GM12878 (cell line): ENCODE results near the gene CADM2. TPM values are rescaled to one million over a fixed set of nuclear protein-coding genes. Genes with fewer than 3 reads are reported as not detected.

Experiments
- ATAC-seq: fragments of 200-7000 bp; cut with Tn5 transposase; 3 replicates; pipeline ENCODE4 v1.9.1; 2020; ENCODE audit warnings: mild to moderate bottlenecking, moderate library complexity
- BruUV-seq: library from RNA; stranded (reverse); fragments of 400-500 nt; replicated peaks from 2 replicates; lab custom pipeline; 2021; lab: Mats Ljungman, UMichigan
- CTCF ChIA-PET: fragments of 300-600 bp; sonication (Branson Sonifier 250); formaldehyde crosslinking; extraction: SDS; loops from one replicate; lab custom pipeline; 2021; ENCODE audit warnings: inconsistent platforms; lab: Yijun Ruan, JAX
- POLR2A ChIA-PET: fragments of 350-600 bp; formaldehyde crosslinking; extraction: SDS; loops from one replicate; lab custom pipeline; 2021; ENCODE audit warnings: inconsistent platforms; lab: Charles Lee
- RAD21 ChIA-PET: fragments of 300-600 bp; sonication (Branson Sonifier 250); formaldehyde crosslinking; loops from one replicate; lab custom pipeline; 2023; ENCODE audit warnings: antibody characterized with exemption; ENCODE audit not compliant: unreplicated experiment; lab: Charles Lee
- SMC1A ChIA-PET: fragments of 300-600 bp; sonication (Branson Sonifier 250); formaldehyde crosslinking; loops from one replicate; lab custom pipeline; 2023; ENCODE audit not compliant: unreplicated experiment, uncharacterized antibody; lab: Charles Lee
- DNase-seq: peaks from one replicate; pipeline ENCODE4 v3.0.0-alpha.2; 2011; ENCODE audit warnings: low read depth, low spot score
- FAIRE-seq: peaks from 3 replicates; lab custom pipeline; 2011; peaks lifted over from hg19 to GRCh38; lab: Jason Lieb, UNC
- H2AFZ ChIP-seq: 2 replicates; pipeline ENCODE4 v1.6.0; 2011; ENCODE audit warnings: low read depth, low read length, control low read depth; ENCODE audit not compliant: control insufficient read depth
- H3K27ac ChIP-seq: 2 replicates; pipeline ENCODE4 v1.5.1; 2011; ENCODE audit warnings: control low read depth; ENCODE audit not compliant: control insufficient read depth, insufficient read depth
- H3K27me3 ChIP-seq, 2 experiments: replicated peaks in 1 of 2; 2 replicates each; pipeline versions ENCODE4 v1.6.0 to v1.6.1; 2011; ENCODE audit warnings: low read length in 1 of 2; ENCODE audit not compliant: control insufficient read depth in 2 of 2, insufficient read depth in 2 of 2
- H3K36me3 ChIP-seq, 2 experiments: 2 replicates each; pipeline ENCODE4 v1.5.1; 2011; ENCODE audit warnings: low read length in 1 of 2; ENCODE audit not compliant: control insufficient read depth in 2 of 2, insufficient read depth in 2 of 2
- H3K4me1 ChIP-seq: 2 replicates; pipeline ENCODE4 v1.6.1; 2011; ENCODE audit warnings: mild to moderate bottlenecking, low read length, moderate library complexity, mixed read lengths; ENCODE audit not compliant: control insufficient read depth, insufficient read depth
- H3K4me2 ChIP-seq: 2 replicates; pipeline ENCODE4 v1.6.0; 2011; ENCODE audit warnings: control low read depth; ENCODE audit not compliant: control insufficient read depth, insufficient read depth
- H3K4me3 ChIP-seq: fragments of 200-600 bp; sonication (generic); 2 replicates; pipeline ENCODE4 v1.5.1; 2016
- H3K79me2 ChIP-seq: 2 replicates; pipeline ENCODE4 v1.6.0; 2011; ENCODE audit warnings: low read length; ENCODE audit not compliant: control insufficient read depth, insufficient read depth
- H3K9ac ChIP-seq: 2 replicates; pipeline ENCODE4 v1.8.0; 2011; ENCODE audit warnings: low read length, control low read depth, mixed read lengths; ENCODE audit not compliant: control insufficient read depth, insufficient read depth
- H3K9me3 ChIP-seq: replicated peaks from 3 replicates; pipeline ENCODE4 v1.5.1; 2011; ENCODE audit warnings: mild to moderate bottlenecking, low read length; ENCODE audit not compliant: control insufficient read depth, insufficient read depth
- H4K20me1 ChIP-seq: 2 replicates; pipeline ENCODE4 v1.6.0; 2011; ENCODE audit not compliant: control insufficient read depth, insufficient read depth
- ATF7 ChIP-seq: fragments of 450-650 bp; IDR thresholded peaks from 2 replicates; pipeline ENCODE4 v1.6.1; 2016; ENCODE audit warnings: low read depth, mild to moderate bottlenecking
- EED ChIP-seq: sonication (generic); IDR thresholded peaks from 2 replicates; pipeline ENCODE4 v1.6.1; 2016; ENCODE audit warnings: antibody characterized with exemption, low read depth
- IRF5 ChIP-seq: fragments of 450-650 bp; IDR thresholded peaks from 2 replicates; pipeline ENCODE4 v1.6.1; 2017; ENCODE audit warnings: borderline replicate concordance
- JUNB ChIP-seq: IDR thresholded peaks from 2 replicates; pipeline ENCODE4 v1.6.1; 2016; ENCODE audit warnings: antibody characterized with exemption, mild to moderate bottlenecking
- KLF5 ChIP-seq: fragments of 450-650 bp; IDR thresholded peaks from 2 replicates; pipeline ENCODE4 v1.6.1; 2014; ENCODE audit warnings: mild to moderate bottlenecking; ENCODE audit not compliant: partially characterized antibody
- RELA ChIP-seq: fragments of 450-650 bp; IDR thresholded peaks from 2 replicates; pipeline ENCODE4 v1.8.0; 2014; ENCODE audit warnings: borderline replicate concordance; ENCODE audit not compliant: partially characterized antibody
- RUNX3 ChIP-seq: IDR thresholded peaks from 2 replicates; pipeline ENCODE4 v1.6.1; 2012; ENCODE audit warnings: low read length, inconsistent platforms
- SUPT20H ChIP-seq: IDR thresholded peaks from 2 replicates; pipeline ENCODE4 v1.6.1; 2011; ENCODE audit warnings: low read depth, mild to moderate bottlenecking, low read length, moderate library complexity, borderline replicate concordance; ENCODE audit not compliant: control insufficient read depth
- ZNF384 ChIP-seq: IDR thresholded peaks from 2 replicates; pipeline ENCODE4 v1.6.1; 2012; ENCODE audit warnings: low read depth, mild to moderate bottlenecking, low read length, improper control_type of control experiment, borderline replicate concordance
- ZNF592 ChIP-seq: fragments of 450-650 bp; IDR thresholded peaks from 2 replicates; pipeline ENCODE4 v1.6.1; 2017; ENCODE audit warnings: mild to moderate bottlenecking, moderate library complexity
- WGBS: methylation state at CpG from one replicate; pipeline ENCODE4 v1.1.6; 2016; ENCODE audit warnings: low lambda C conversion rate; ENCODE audit not compliant: insufficient replicate concordance, insufficient coverage; ENCODE audit errors: missing lambda C conversion rate; 5-methylcytosine and 5-hydroxymethylcytosine counted together
- in situ Hi-C: fragments of 300-500 bp; cut with MboI; formaldehyde crosslinking; loops from 9 replicates; pipeline ENCODE4 v1.14.3; 2018; ENCODE audit warnings: mixed read lengths
- intact Hi-C: fragments of 100-400 bp; cut with micrococcal nuclease; formaldehyde crosslinking; loops from one replicate; pipeline ENCODE4 v1.14.2; 2022; ENCODE audit not compliant: unreplicated experiment
- polyA plus RNA-seq, 11 experiments: library from polyadenylated mRNA; depleted of rRNA in 4 of 11; unstranded in 6 of 11; stranded (reverse) in 5 of 11; fragments of >200 nt; fragmentation: Nextera tagmentation in 4 of 11; fragmentation: Illumina TruSeq in 1 of 11; extraction: Ambion mirVana in 4 of 11; extraction: Trizol in 1 of 11; gene quantifications; 1 replicate in 1 of 11; 2 replicates in 10 of 11; pipeline versions ENCODE4 v1.2.1 to v1.2.3, GENCODE V29; 2011 to 2016; ENCODE audit warnings: inconsistent platforms in 2 of 11, missing spikeins in 2 of 11, low read depth in 1 of 11
- total RNA-seq, 4 experiments: library from RNA; depleted of rRNA in 3 of 4; stranded (reverse); fragments of >200 nt in 3 of 4; fragmentation: Illumina TruSeq in 1 of 4; extraction: Trizol in 1 of 4; gene quantifications; 2 replicates each; pipeline versions ENCODE4 v1.2.1 to v1.2.3, GENCODE V29; 2013 to 2021
- TF ChIP-seq, protein P1 (sequence below): fragments of 450-650 bp; formaldehyde crosslinking; IDR thresholded peaks from 2 replicates; pipeline ENCODE4 v1.4.0; 2020; ENCODE audit warnings: mild to moderate bottlenecking, moderate library complexity
- TF ChIP-seq, protein P2 (sequence below): fragments of 150-350 bp; IDR thresholded peaks from 2 replicates; pipeline ENCODE4 v1.6.1; 2014; ENCODE audit warnings: mild to moderate bottlenecking, low read depth, low read length

The CADM2 gene
- total and polyA plus RNA-seq, 10 of the 15 experiments (the other 5 are each of a cell fraction or from before 2014, with no cell fraction given), result 0.13 TPM; not detected in 9

GRCh38 chr3:85574006-85574705 lies 615.4 kb downstream of the CADM2 start:
- intact Hi-C loops (no loop called here), in situ Hi-C loops (loop anchor here (5.0 kb wide), 1 partner anchor 1027 kb away; no protein-coding TSS in a partner anchor)
- BruUV-seq, result no TSS peak
- no peaks in the 10 kb centered on the region for H3K27me3 ChIP-seq
- H3K27ac ChIP-seq, result no peak overlapping the region
- ATAC-seq (no peak), DNase-seq (no peak), FAIRE-seq (no peak)
- no peak overlapping the region for H3K4me3 ChIP-seq
- no peaks in the 10 kb centered on the region for H3K36me3 ChIP-seq
- no peaks in the 10 kb centered on the region for H3K79me2 ChIP-seq
- ChIA-PET CTCF (interaction anchor here (0.7 to 4.4 kb wide), 6 partner anchors 9 to 1779 kb away, joined by 3 to 30 read pairs (median 5); no protein-coding TSS in a partner anchor), POLR2A (no interaction called here), SMC1A (interaction anchor here (1.0 to 2.2 kb wide), 5 partner anchors 11 to 1026 kb away, joined by 3 to 7 read pairs (median 3); no protein-coding TSS in a partner anchor), RAD21 (interaction anchor here (0.6 to 1.5 kb wide), 2 partner anchors 13 to 1193 kb away, joined by 3 to 4 read pairs; no protein-coding TSS in a partner anchor)
- H3K9me3 ChIP-seq, result no peaks in the 10 kb centered on the region
- H4K20me1 ChIP-seq, result no peaks in the 10 kb centered on the region
- no peak overlapping the region for H3K4me2 ChIP-seq
- no peaks in the 10 kb centered on the region for H3K4me1 ChIP-seq
- no peak overlapping the region for H2AFZ ChIP-seq
- WGBS, result 0% methylated on average over 2 of the region's 2 CpGs
- H3K9ac ChIP-seq, result no peak overlapping the region
- TF ChIP-seq KLF5, result no peak
- TF ChIP-seq, protein P1, sequence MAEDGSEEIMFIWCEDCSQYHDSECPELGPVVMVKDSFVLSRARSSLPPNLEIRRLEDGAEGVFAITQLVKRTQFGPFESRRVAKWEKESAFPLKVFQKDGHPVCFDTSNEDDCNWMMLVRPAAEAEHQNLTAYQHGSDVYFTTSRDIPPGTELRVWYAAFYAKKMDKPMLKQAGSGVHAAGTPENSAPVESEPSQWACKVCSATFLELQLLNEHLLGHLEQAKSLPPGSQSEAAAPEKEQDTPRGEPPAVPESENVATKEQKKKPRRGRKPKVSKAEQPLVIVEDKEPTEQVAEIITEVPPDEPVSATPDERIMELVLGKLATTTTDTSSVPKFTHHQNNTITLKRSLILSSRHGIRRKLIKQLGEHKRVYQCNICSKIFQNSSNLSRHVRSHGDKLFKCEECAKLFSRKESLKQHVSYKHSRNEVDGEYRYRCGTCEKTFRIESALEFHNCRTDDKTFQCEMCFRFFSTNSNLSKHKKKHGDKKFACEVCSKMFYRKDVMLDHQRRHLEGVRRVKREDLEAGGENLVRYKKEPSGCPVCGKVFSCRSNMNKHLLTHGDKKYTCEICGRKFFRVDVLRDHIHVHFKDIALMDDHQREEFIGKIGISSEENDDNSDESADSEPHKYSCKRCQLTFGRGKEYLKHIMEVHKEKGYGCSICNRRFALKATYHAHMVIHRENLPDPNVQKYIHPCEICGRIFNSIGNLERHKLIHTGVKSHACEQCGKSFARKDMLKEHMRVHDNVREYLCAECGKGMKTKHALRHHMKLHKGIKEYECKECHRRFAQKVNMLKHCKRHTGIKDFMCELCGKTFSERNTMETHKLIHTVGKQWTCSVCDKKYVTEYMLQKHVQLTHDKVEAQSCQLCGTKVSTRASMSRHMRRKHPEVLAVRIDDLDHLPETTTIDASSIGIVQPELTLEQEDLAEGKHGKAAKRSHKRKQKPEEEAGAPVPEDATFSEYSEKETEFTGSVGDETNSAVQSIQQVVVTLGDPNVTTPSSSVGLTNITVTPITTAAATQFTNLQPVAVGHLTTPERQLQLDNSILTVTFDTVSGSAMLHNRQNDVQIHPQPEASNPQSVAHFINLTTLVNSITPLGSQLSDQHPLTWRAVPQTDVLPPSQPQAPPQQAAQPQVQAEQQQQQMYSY (CRISPR knock-in tag), result no peak
- no peak for TF ChIP-seq ATF7
- no peak for TF ChIP-seq RELA
- no peak for TF ChIP-seq IRF5
- TF ChIP-seq, protein P2, sequence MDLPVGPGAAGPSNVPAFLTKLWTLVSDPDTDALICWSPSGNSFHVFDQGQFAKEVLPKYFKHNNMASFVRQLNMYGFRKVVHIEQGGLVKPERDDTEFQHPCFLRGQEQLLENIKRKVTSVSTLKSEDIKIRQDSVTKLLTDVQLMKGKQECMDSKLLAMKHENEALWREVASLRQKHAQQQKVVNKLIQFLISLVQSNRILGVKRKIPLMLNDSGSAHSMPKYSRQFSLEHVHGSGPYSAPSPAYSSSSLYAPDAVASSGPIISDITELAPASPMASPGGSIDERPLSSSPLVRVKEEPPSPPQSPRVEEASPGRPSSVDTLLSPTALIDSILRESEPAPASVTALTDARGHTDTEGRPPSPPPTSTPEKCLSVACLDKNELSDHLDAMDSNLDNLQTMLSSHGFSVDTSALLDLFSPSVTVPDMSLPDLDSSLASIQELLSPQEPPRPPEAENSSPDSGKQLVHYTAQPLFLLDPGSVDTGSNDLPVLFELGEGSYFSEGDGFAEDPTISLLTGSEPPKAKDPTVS, result no peak
- TF ChIP-seq ZNF592, result no peak
- TF ChIP-seq JUNB, result no peak
- TF ChIP-seq EED, result no peak
- TF ChIP-seq ZNF384, result no peak
- TF ChIP-seq SUPT20H, result no peak
- TF ChIP-seq RUNX3, result no peak
